GM18517 (cell line): ENCODE measurements around the gene AS3MT.
"Not testable (repeated sequence)": the region's sequence is repeated elsewhere in the genome, so short reads cannot be mapped to it uniquely, and the experiment has no call there.

Experiments
- ATAC-seq: cut with Tn5 transposase; IDR thresholded peaks from one replicate; pipeline ENCODE4 v1.9.1; 2021; ENCODE audit warnings: mild to moderate bottlenecking, moderate library complexity; ENCODE audit not compliant: unreplicated experiment

AS3MT gene

DNA sequence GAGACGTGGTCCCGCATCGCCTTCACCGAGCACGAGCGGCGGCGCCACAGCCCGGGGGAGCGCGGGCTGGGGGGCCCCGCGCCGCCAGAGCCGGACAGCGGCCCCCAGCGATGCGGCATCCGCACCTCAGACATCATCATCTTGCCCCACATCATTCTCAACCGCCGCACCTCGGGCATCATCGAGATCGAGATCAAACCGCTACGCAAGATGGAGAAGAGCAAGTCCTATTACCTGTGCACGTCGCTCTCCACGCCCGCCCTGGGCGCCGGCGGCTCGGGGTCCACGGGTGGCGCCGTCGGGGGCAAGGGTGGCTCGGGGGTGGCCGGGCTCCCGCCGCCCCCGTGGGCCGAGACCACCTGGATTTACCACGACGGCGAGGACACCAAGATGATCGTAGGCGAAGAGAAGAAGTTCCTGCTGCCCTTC lies 49.6 kb downstream of the AS3MT start:
- ATAC-seq, result peak; percentile 1

DNA sequence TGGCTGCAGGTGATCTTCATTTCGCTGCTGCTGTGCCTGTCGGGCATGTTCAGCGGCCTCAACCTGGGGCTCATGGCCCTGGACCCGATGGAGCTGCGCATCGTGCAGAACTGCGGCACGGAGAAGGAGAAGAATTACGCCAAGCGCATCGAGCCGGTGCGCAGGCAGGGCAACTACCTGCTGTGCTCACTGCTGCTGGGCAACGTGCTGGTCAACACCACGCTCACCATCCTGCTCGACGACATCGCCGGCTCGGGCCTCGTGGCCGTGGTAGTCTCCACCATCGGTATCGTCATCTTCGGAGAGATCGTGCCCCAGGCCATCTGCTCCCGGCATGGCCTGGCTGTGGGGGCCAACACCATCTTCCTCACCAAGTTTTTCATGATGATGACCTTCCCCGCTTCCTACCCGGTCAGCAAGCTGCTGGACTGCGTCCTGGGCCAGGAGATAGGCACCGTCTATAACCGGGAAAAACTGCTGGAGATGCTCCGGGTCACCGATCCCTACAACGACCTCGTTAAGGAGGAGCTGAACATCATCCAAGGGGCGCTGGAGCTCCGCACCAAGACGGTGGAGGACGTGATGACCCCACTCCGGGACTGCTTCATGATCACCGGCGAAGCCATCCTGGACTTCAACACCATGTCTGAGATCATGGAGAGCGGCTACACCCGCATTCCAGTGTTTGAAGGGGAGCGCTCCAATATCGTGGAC lies 50.1 kb downstream of the AS3MT start:
- ATAC-seq, result no peak

DNA sequence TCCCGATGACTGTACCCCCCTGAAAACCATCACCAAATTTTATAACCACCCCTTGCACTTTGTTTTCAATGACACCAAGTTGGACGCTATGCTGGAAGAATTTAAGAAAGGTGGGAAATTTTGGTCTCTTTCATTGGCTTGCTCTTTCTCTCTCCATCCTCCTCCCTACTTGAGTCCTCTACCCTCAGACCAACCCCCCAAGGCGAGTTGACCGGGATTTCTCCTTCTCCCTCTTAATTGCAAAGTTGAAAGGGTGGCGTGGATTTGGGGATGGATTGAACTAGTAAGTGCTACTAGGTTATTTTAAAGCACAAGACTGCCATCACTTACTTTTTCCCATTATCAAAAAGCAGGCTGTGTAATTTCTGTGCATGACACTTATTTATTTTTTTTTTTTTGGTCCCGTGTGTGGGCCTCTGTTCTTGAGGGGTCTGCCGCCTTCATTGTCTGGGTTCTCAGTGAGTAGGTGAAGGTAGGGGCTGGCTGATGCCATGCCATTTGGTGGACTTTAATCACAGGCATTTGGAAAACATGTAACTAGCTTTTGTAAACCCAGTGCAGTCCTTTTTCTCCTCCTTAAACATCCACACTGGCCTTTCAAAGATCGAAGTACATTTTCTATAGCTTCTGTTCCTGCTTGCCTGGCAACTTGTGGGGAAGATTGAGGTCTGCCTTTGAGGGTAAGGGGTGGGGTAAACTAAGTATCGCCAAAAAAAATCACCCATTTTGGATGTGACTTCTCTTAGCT lies 50.9 kb downstream of the AS3MT start:
- no peak for ATAC-seq

DNA sequence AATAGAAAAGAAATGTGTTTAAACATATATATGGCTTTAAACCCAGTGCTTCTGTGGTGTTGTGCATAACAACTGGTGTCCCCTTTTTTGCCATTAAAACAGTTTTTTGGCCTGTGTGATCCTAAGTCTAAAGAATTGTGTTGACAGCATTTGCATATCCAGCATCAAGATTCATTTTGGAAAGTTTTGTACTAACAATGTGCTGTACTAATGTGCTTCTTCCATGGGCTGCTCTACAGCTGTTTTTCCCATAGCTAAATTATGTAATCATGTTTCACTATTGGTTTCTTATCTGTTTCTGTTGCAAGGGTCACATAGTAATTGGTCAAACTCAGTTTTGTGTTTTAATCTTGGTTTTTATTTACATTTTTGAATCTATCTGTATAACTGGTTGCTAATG lies 54.3 kb downstream of the AS3MT start:
- ATAC-seq, result no peak

DNA sequence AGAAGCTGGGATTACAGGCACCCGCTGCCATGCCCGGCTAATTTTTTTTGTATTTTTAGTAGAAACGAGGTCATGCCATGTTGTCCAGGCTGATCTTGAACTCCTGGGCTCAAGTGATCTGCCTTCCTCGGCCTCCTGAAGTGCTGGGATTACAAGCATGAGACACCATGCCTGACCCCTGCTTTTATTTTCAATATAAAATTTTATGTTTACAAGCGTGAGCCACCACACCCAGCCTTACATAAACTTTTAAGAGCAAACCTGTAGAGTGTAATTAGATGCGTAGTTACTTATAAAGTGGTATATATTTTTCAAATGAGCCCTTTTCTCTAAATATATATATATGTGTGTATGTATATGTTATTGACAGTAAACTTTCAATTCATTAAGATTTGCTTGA lies 57.6 kb downstream of the AS3MT start:
- no peak for ATAC-seq

DNA sequence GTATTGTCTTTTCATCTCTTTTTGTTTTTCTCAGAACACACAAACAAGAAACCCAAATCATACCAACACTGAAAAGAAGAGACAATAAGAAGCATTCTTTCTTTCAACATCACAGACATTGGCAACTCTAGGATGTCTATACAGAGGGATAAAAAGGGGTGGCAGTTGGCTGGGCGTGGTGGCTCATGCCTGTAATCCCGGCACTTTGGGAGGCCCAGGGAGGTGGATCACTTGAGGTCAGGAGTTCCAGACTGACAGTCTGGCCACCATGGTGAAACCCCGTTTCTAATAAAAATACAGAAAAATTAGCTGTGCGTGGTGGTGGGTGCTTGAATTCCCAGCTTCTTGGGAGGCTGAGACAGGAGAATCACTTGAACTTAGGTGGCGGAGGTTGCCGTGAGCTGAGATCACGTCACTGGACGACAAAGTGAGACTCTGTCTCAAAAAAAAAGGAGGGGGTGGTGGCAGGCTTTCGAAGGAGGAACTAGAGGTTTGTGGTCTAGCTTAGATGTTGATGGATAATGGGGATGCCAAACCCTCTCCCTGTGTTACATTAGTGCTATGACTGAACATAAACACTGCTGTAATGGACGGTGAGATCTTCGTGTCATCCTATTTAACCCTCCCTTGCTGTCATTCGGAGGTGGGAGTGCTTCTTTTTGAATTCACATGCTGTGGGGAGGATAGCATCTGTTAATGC lies 58.2 kb downstream of the AS3MT start:
- ATAC-seq, result no peak

- not testable (repeated sequence) for ATAC-seq
These were observed 59.2 kb downstream of the AS3MT start for GRCh38 chr10:102928442-102928841.

GRCh38 chr10:102930720-102931119 lies 61.5 kb downstream of the AS3MT start:
- ATAC-seq, result no peak

DNA sequence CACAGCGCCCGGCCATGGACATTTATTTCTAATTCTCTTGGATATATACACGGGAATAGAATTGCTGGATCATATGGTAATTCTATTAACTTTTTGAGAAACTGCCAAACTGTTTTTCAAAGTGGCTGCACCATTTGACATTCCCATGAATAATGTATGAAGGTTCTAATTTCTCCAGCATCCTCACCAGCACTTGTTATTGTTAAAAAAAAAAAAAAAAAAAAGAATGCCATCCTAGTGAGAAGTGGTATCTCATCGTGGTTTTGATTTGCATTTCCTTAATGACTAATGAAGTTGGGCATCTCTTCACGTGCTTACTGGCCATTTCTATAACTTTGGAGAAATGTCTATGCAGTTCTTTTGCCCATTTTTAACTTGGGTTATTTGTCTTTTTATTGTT lies 62.4 kb downstream of the AS3MT start:
- no peak for ATAC-seq

- ATAC-seq, result no peak
These were observed 66.2 kb downstream of the AS3MT start for GRCh38 chr10:102935505-102935904.

DNA sequence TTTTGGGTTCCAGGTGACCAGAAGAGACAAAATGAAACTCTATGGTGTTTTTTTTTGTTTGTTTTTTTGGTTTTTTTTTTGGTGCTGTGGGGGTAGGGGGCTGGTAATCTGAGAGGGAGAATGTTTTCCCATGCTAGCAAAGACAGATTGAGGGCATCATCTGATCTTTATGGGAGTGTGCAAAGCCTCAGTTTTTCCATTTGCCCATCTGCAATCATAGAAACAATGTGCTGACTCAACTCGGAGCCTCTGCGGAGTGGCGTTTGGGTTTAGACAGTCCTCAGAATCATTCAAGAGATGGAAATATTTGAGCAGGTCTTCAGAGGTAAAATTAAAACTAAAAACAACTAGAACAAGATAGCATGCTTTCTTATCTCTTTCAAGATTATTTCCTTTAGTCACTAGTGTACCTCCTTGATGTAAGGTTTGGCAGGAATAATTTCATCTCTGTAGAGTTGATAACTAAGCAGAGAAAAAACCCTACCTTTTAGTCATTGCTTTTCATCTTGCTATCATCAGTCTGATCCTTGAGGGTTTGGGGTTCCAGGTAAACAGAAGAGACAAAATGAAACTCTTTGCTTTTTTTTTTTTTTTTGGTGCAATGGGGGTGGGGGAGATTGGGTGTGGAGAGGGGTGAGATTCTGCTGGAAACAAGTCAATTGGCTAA lies 66.8 kb downstream of the AS3MT start:
- ATAC-seq, result no peak

DNA sequence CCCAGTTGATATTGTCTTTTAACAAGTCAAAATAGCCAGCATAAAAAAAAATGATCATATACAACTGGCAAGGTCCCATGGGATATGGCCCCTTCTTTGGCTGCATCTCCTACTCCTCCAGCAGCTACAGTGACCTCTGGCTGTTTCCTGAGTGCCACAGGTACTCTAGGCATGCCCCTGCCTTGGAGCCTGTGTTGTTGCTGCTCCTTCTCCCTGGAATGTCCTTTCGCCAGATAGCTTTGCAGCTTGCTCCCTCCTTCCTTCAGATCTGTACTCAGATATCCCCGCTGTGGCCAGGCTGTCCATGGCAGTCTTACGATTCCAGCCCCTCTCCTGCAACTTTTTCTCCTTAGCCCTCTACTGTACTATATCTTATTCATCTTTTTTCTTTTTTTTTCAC lies 72.1 kb downstream of the AS3MT start:
- ATAC-seq, result no peak

DNA sequence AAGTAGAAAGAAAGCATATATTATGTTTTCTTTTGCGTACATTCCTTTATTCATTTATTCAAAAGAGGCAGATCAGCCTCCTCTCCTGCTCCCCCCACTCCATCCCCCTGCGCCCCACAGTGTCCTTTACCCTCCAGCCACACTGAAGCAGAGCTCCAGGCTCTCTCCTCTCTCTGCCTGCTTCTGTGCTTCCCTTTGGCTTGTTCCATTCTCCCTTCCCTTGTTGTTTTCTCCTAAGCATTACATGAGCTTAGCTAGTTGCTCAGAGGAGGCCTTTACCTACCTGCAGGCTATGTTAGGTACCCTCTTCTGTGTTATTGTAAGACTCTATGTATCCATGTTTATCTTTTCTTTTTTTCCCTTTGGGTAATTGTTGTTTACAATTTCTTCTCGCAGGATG lies 76.2 kb downstream of the AS3MT start:
- no peak for ATAC-seq

- ATAC-seq, result no peak
These were observed 76.7 kb downstream of the AS3MT start for GRCh38 chr10:102945962-102946361.

DNA sequence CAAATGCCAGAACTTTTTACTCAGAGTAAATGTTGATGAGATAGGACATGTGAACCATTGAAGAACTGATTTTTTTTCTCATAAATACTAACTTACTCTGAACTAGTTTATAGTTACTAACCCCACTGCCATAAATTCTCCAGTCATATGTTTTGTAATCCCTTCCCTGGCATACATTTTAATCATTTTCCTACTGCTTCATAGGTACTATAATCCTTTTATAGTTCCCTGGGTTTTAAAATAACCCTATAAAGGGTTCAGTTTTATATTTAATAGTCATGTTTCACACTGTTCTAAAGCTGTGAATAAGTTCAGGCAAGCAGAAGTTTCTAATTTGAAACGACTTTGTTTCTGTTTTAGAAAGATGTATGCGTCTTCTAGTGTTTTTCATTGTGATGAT lies 77.7 kb downstream of the AS3MT start:
- no peak for ATAC-seq

- ATAC-seq, result no peak
These were observed 78.9 kb downstream of the AS3MT start for GRCh38 chr10:102948176-102948575.

DNA sequence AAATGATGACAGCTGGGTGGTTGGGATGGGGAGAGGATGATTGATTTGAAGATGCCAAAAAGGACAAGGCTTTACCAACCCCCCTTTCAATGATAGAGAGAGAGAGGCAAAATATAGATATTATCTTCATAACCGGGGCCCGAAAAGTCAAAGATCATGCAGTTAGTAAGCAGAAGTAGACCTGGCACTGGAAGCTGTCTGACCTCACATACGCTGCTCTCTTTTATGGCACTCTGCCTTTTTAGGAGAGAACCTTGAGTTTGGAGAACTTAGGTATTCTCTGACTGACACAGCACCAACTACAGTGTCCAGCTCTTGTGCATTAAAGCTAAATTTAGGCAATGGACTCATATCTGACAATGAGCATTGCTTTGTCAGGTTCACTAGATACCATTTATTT lies 79.5 kb downstream of the AS3MT start:
- no peak for ATAC-seq

- no peak for ATAC-seq
These were observed 80.6 kb downstream of the AS3MT start for GRCh38 chr10:102949916-102950315.

DNA sequence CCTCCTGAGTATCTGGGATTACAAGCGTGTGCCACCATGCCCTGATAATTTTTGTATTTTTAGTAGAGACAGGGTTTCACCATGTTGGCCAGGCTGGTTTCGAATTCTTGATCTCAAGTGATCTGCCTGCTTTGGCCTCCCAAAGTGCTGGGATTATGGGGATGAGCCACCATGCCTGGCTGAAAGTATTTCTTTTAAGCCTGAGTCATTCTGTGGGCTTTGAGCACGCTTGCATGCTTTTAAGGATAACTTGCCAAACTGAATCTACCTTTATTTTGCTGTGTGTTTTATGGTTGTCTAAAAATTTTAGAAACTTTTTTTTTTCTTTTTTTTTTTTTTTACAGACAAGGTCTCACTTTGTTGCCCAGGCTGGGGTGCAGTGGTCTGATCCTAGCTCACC lies 82.0 kb downstream of the AS3MT start:
- ATAC-seq, result no peak
